ENCODE measurements around the gene HS3ST1. TPM values are rescaled to one million over a fixed set of nuclear protein-coding genes. Genes with fewer than 3 reads are reported as not detected.
"Not testable (repeated sequence)": the region's sequence is repeated elsewhere in the genome, so short reads cannot be mapped to it uniquely, and the experiment has no call there.

The HS3ST1 gene
- total RNA-seq, 1 experiment from 2014 or later = 0.21 TPM

- Histone ChIP-seq H3K27me3 (ENCODE audit: control insufficient read depth, insufficient read depth, low read length) (no peaks in the 10 kb centered on the region), H3K36me3 (ENCODE audit: control insufficient read depth, insufficient read depth, low read length) (no peaks in the 10 kb centered on the region), H3K4me1 (ENCODE audit: control insufficient read depth, insufficient read depth, low read length) (no peaks in the 10 kb centered on the region), H3K27ac (ENCODE audit: low read length) (no peak overlapping the region), H3K9me3 (ENCODE audit: control insufficient read depth, insufficient read depth, low read depth, low read length) (no peaks in the 10 kb centered on the region), H3K4me3 (ENCODE audit: low read depth in 2 of 2, low read length in 2 of 2) (no peak overlapping the region)
- DNase-seq (ENCODE audit: low read depth, low spot score) = no peak
- no TSS peak for BruUV-seq (replicated peaks)
- in situ Hi-C loops (cut with HindIII; ENCODE audit: low pct_unique_long_range_greater_than_20kb, low sequenced_read_pairs) = no loop called here
- POLR2A ChIA-PET = no interaction called here
- ATAC-seq = no peak
- TF ChIP-seq TCF7L2 (IDR thresholded peaks at IDR 0.05; ENCODE audit: low read depth, low read length) (no peak), CTCF (IDR thresholded peaks at IDR 0.05) (no peak), SIN3A (IDR thresholded peaks at IDR 0.05; ENCODE audit: borderline replicate concordance, insufficient read depth, low read depth, low read length) (no peak)
- intact Hi-C loops (cut with micrococcal nuclease; ENCODE audit: unreplicated experiment) = no loop called here
- CTCF ChIA-PET = interaction anchor here (0.6 kb wide), 1 partner anchor 833 kb away, joined by 3 read pairs; no protein-coding TSS in a partner anchor
These were observed 35.1 kb downstream of the HS3ST1 start for GRCh38 chr4:11393551-11393950.

- H3K4me1 ChIP-seq (ENCODE audit: control insufficient read depth, insufficient read depth, low read length); H3K4me3 ChIP-seq (ENCODE audit: low read depth in 2 of 2, low read length in 2 of 2); H3K27me3 ChIP-seq (ENCODE audit: control insufficient read depth, insufficient read depth, low read length); POLR2A ChIA-PET; intact Hi-C loops (cut with micrococcal nuclease; ENCODE audit: unreplicated experiment); ATAC-seq; H3K27ac ChIP-seq (ENCODE audit: low read length); CTCF ChIA-PET; H3K9me3 ChIP-seq (ENCODE audit: control insufficient read depth, insufficient read depth, low read depth, low read length); DNase-seq (ENCODE audit: low read depth, low spot score); in situ Hi-C loops (cut with HindIII; ENCODE audit: low pct_unique_long_range_greater_than_20kb, low sequenced_read_pairs); H3K36me3 ChIP-seq (ENCODE audit: control insufficient read depth, insufficient read depth, low read length); BruUV-seq (replicated peaks): not testable (repeated sequence)
These were observed 44.6 kb downstream of the HS3ST1 start for GRCh38 chr4:11384072-11384471.

- intact Hi-C loops (cut with micrococcal nuclease; ENCODE audit: unreplicated experiment) (no loop called here), in situ Hi-C loops (cut with HindIII; ENCODE audit: low pct_unique_long_range_greater_than_20kb, low sequenced_read_pairs) (no loop called here)
- TF ChIP-seq TCF7L2 (IDR thresholded peaks at IDR 0.05; ENCODE audit: low read depth, low read length) (no peak), CTCF (IDR thresholded peaks at IDR 0.05) (no peak), SIN3A (IDR thresholded peaks at IDR 0.05; ENCODE audit: borderline replicate concordance, insufficient read depth, low read depth, low read length) (no peak), REST (IDR thresholded peaks at IDR 0.05; ENCODE audit: insufficient read depth in 1 of 2, low read depth in 2 of 2, low read length in 1 of 2) (no peak), POLR2AphosphoS5 (IDR thresholded peaks at IDR 0.05; ENCODE audit: low read depth, low read length) (no peak)
- no peak overlapping the region for H3K27ac ChIP-seq (ENCODE audit: low read length)
- H3K9me3 ChIP-seq (ENCODE audit: control insufficient read depth, insufficient read depth, low read depth, low read length) = no peaks in the 10 kb centered on the region
- BruUV-seq (replicated peaks) = no TSS peak
- POLR2A ChIA-PET = no interaction called here
- DNase-seq (ENCODE audit: low read depth, low spot score) (no peak), ATAC-seq (no peak)
- no peaks in the 10 kb centered on the region for H3K27me3 ChIP-seq (ENCODE audit: control insufficient read depth, insufficient read depth, low read length)
- H3K4me1 ChIP-seq (ENCODE audit: control insufficient read depth, insufficient read depth, low read length) = no peaks in the 10 kb centered on the region
- H3K4me3 ChIP-seq (ENCODE audit: low read depth in 2 of 2, low read length in 2 of 2) = no peak overlapping the region
- H3K36me3 ChIP-seq (ENCODE audit: control insufficient read depth, insufficient read depth, low read length) = no peaks in the 10 kb centered on the region
- CTCF ChIA-PET = no interaction called here
These were observed 52.1 kb downstream of the HS3ST1 start for GRCh38 chr4:11376571-11376970.

Data from Panc1 (cell line).